ENCODE measurements around the gene TMEM198. TPM values are rescaled to one million over a fixed set of nuclear protein-coding genes. Genes with fewer than 3 reads are reported as not detected.

TMEM198 gene
- total and polyA plus RNA-seq, 2 of the 4 experiments (the other 2 are of a cell fraction), result 0.18 to 2.2 TPM

DNA sequence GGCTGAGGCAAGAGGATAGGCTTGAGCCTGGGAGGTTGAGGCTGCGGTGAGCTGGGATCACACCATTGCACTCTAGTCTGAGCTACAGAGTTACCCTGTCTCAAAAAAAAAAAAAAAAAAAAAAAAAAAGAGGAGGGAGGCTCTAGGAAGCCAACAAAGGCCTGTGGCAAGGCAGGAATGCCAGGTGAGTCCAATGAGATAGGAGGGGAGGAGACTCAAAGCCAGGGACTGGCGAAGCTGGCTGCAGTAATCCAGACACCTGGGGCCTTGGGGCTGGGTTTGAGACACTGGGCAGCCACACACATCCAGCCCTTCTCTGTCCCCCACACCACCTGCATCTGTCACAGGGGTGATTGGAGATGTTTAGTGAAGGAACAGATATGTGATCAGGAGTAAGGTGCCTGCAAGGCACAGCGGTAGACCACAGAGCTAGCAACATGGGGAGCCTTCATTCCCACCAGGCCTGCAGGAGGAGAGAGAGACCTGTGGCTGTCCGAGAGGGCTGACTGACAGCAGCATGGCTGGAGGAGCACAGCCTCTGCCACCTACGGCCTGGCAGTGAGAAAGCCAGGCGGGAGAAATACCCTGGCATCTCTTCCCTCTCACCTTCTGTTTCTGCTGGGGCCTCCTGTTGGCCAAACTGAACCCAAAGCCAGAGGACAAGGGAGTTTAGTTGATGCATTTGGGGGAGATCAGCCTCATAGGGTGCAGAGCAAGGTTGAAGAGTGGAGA, 9.7 kb upstream of the TMEM198 start:
- DNase-seq (no peak), ATAC-seq (ENCODE audit: low read depth) (no peak)
- ChIA-PET POLR2A (ENCODE audit: unreplicated experiment) (no interaction called here), CTCF (interaction anchor here (1.1 kb wide), 1 partner anchor 156 kb away, joined by 3 read pairs; no protein-coding TSS in a partner anchor)
- Histone ChIP-seq H3K18ac (ENCODE audit: low read depth, low read length) (no peak overlapping the region), H3K56ac (ENCODE audit: extremely low read depth, insufficient read depth, low read length) (no peak overlapping the region), H2BK120ac (ENCODE audit: low read depth, low read length) (no peak overlapping the region), H3K9me1 (ENCODE audit: insufficient read depth, low read length) (no peaks in the 10 kb centered on the region), H3K4me1 (ENCODE audit: control insufficient read depth, insufficient read depth, low read length) (peaks cover 15% of the 10 kb centered on the region), H3K4ac (ENCODE audit: low read depth, low read length) (no peak overlapping the region), H2BK5ac (ENCODE audit: low read depth, low read length, poor library complexity, severe bottlenecking) (no peak overlapping the region), H4K20me1 (ENCODE audit: insufficient read depth, low read length) (0 out of 2 replicates have a peak, but pooled peaks cover 3% of the 10 kb centered on the region), H2BK20ac (ENCODE audit: low read depth, low read length) (no peak overlapping the region), H2BK15ac (ENCODE audit: low read depth, low read length) (no peak overlapping the region), H3K79me1 (ENCODE audit: low read depth in 1 of 2, low read length in 2 of 2) (peaks cover 0 to 7% of the 10 kb centered on the region in 2 experiments; a peak in 1 of 4 replicates), H4K91ac (ENCODE audit: insufficient read depth, low read depth, low read length) (no peak overlapping the region), H3K4me2 (ENCODE audit: low read depth, low read length) (no peak overlapping the region), H3K27ac (ENCODE audit: insufficient read depth, low read length) (no peak overlapping the region), H3K4me3 (ENCODE audit: insufficient read depth, low read depth, low read length) (no peak overlapping the region), H3K36me3 (ENCODE audit: control insufficient read depth, insufficient read depth, low read length) (peaks cover 2% of the 10 kb centered on the region; the same call in 1 of the 2 replicates), H3K14ac (replicated peaks; ENCODE audit: low read depth, low read length) (no peak overlapping the region), H2AK5ac (ENCODE audit: low read depth, low read length) (no peak overlapping the region), H4K5ac (ENCODE audit: low read depth, low read length) (no peak overlapping the region), H4K8ac (ENCODE audit: low read depth in 2 of 2, low read length in 2 of 2) (no peak overlapping the region), H3K27me3 (ENCODE audit: control insufficient read depth, insufficient read depth, low read length) (peaks cover 31% of the 10 kb centered on the region), H3K9me3 (ENCODE audit: control insufficient read depth, insufficient read depth, low read length) (no peaks in the 10 kb centered on the region), H2AK9ac (replicated peaks; ENCODE audit: low read depth, low read length, poor library complexity) (no peak overlapping the region), H3K23ac (ENCODE audit: low read depth, low read length) (no peak overlapping the region), H2AFZ (replicated peaks; ENCODE audit: low read length, poor library complexity) (no peak overlapping the region), H3K9ac (ENCODE audit: low read depth, low read length) (no peak overlapping the region)
- TF ChIP-seq RCOR1 (IDR thresholded peaks at IDR 0.05; ENCODE audit: insufficient replicate concordance, low read length) (no peak), SMC3 (IDR thresholded peaks at IDR 0.05; ENCODE audit: low read depth, low read length) (no peak), CHD1 (IDR thresholded peaks at IDR 0.05; ENCODE audit: low read depth, low read length) (no peak), CEBPB (IDR thresholded peaks at IDR 0.05; ENCODE audit: low read depth, low read length) (no peak), FOS (IDR thresholded peaks at IDR 0.05; ENCODE audit: low read depth, low read length) (no peak), RAD21 (IDR thresholded peaks at IDR 0.05; ENCODE audit: low read length) (no peak), BHLHE40 (IDR thresholded peaks at IDR 0.05; ENCODE audit: low read depth, low read length) (no peak), MAFK (IDR thresholded peaks at IDR 0.05; ENCODE audit: low read depth, low read length) (no peak), MXI1 (IDR thresholded peaks at IDR 0.05; ENCODE audit: borderline replicate concordance, low read depth, low read length) (no peak), MAZ (IDR thresholded peaks at IDR 0.05; ENCODE audit: borderline replicate concordance, low read depth, low read length) (no peak), RFX5 (IDR thresholded peaks at IDR 0.05; ENCODE audit: low read depth, low read length) (no peak)
- TF ChIP-seq, protein P1, sequence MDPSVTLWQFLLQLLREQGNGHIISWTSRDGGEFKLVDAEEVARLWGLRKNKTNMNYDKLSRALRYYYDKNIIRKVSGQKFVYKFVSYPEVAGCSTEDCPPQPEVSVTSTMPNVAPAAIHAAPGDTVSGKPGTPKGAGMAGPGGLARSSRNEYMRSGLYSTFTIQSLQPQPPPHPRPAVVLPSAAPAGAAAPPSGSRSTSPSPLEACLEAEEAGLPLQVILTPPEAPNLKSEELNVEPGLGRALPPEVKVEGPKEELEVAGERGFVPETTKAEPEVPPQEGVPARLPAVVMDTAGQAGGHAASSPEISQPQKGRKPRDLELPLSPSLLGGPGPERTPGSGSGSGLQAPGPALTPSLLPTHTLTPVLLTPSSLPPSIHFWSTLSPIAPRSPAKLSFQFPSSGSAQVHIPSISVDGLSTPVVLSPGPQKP (IDR thresholded peaks at IDR 0.05; ENCODE audit: borderline replicate concordance, low read depth, low read length), result no peak
- TF ChIP-seq, protein P2, sequence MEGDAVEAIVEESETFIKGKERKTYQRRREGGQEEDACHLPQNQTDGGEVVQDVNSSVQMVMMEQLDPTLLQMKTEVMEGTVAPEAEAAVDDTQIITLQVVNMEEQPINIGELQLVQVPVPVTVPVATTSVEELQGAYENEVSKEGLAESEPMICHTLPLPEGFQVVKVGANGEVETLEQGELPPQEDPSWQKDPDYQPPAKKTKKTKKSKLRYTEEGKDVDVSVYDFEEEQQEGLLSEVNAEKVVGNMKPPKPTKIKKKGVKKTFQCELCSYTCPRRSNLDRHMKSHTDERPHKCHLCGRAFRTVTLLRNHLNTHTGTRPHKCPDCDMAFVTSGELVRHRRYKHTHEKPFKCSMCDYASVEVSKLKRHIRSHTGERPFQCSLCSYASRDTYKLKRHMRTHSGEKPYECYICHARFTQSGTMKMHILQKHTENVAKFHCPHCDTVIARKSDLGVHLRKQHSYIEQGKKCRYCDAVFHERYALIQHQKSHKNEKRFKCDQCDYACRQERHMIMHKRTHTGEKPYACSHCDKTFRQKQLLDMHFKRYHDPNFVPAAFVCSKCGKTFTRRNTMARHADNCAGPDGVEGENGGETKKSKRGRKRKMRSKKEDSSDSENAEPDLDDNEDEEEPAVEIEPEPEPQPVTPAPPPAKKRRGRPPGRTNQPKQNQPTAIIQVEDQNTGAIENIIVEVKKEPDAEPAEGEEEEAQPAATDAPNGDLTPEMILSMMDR (conservative IDR thresholded peaks at IDR 0.05; ENCODE audit: low read depth, low read length), result no peak
- TF ChIP-seq, protein P3, sequence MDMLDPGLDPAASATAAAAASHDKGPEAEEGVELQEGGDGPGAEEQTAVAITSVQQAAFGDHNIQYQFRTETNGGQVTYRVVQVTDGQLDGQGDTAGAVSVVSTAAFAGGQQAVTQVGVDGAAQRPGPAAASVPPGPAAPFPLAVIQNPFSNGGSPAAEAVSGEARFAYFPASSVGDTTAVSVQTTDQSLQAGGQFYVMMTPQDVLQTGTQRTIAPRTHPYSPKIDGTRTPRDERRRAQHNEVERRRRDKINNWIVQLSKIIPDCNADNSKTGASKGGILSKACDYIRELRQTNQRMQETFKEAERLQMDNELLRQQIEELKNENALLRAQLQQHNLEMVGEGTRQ (IDR thresholded peaks at IDR 0.05; ENCODE audit: low read depth, low read length), result no peak
- dilution Hi-C loops (cut with HindIII; ENCODE audit: low sequenced_read_pairs, unreplicated experiment) (no loop called here), in situ Hi-C loops (cut with MboI; ENCODE audit: low sequenced_read_pairs) (loop anchor here (5.0 kb wide), 1 partner anchor 132 kb away; no protein-coding TSS in a partner anchor), intact Hi-C loops (cut with micrococcal nuclease) (loop anchor here (5.0 kb wide), 1 partner anchor 237 kb away; no protein-coding TSS in a partner anchor)
- WGBS, 2 experiments (ENCODE audit: extremely low coverage in 2 of 2, insufficient read length in 1 of 2), result 86% methylated on average over 1 of the region's 6 CpGs; no CpG with 5 or more reads in 1 of the 2 experiments
- no TSS peak for BruUV-seq (replicated peaks)

Measured in IMR-90 (cell line).